Bronchial epithelial cell (primary cell): ENCODE results near the gene TUBB2A. TPM values are rescaled to one million over a fixed set of nuclear protein-coding genes. Genes with fewer than 3 reads are reported as not detected.
"Not testable (repeated sequence)": the region's sequence is repeated elsewhere in the genome, so short reads cannot be mapped to it uniquely, and the experiment has no call there.

Source experiments
- DNase-seq: peaks from one replicate; pipeline ENCODE4 v3.0.0-alpha.2; 2010; ENCODE audit warnings: low read depth
- FAIRE-seq: peaks from 2 replicates; lab custom pipeline; 2011; peaks lifted over from hg19 to GRCh38; lab: Jason Lieb, UNC
- H3K27me3 ChIP-seq: 2 replicates; pipeline ENCODE4 v1.5.1; 2011; ENCODE audit warnings: low read length; ENCODE audit not compliant: control insufficient read depth, insufficient read depth
- H3K36me3 ChIP-seq: 2 replicates; pipeline ENCODE4 v1.5.1; 2011; ENCODE audit warnings: low read length; ENCODE audit not compliant: control insufficient read depth, insufficient read depth
- H3K4me3 ChIP-seq: 2 replicates; pipeline ENCODE4 v1.5.1; 2011; ENCODE audit warnings: mild to moderate bottlenecking, low read depth, low read length, control low read depth
- total RNA-seq: library from RNA; depleted of rRNA; stranded (reverse); fragments of >200 nt; gene quantifications from 2 replicates; pipeline ENCODE4 v1.2.1, GENCODE V29; 2014
- TF ChIP-seq, protein P1 (sequence below): IDR thresholded peaks from 2 replicates; pipeline ENCODE4 v1.5.1; 2011; ENCODE audit warnings: mild to moderate bottlenecking, moderate library complexity, low read length, control low read depth, inconsistent platforms; ENCODE audit not compliant: insufficient read depth, severe bottlenecking

TUBB2A gene
- total RNA-seq, 1 donor from 2014 or later, result 25.3 TPM

- Histone ChIP-seq H3K4me3 (no peak overlapping the region), H3K36me3 (no peaks in the 10 kb centered on the region), H3K27me3 (no peaks in the 10 kb centered on the region)
- TF ChIP-seq, protein P1, sequence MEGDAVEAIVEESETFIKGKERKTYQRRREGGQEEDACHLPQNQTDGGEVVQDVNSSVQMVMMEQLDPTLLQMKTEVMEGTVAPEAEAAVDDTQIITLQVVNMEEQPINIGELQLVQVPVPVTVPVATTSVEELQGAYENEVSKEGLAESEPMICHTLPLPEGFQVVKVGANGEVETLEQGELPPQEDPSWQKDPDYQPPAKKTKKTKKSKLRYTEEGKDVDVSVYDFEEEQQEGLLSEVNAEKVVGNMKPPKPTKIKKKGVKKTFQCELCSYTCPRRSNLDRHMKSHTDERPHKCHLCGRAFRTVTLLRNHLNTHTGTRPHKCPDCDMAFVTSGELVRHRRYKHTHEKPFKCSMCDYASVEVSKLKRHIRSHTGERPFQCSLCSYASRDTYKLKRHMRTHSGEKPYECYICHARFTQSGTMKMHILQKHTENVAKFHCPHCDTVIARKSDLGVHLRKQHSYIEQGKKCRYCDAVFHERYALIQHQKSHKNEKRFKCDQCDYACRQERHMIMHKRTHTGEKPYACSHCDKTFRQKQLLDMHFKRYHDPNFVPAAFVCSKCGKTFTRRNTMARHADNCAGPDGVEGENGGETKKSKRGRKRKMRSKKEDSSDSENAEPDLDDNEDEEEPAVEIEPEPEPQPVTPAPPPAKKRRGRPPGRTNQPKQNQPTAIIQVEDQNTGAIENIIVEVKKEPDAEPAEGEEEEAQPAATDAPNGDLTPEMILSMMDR, result no peak
- FAIRE-seq (no peak), DNase-seq (no peak)
Observed at GRCh38 chr6:3201388-3201787, 44.0 kb upstream of the TUBB2A start.

DNA sequence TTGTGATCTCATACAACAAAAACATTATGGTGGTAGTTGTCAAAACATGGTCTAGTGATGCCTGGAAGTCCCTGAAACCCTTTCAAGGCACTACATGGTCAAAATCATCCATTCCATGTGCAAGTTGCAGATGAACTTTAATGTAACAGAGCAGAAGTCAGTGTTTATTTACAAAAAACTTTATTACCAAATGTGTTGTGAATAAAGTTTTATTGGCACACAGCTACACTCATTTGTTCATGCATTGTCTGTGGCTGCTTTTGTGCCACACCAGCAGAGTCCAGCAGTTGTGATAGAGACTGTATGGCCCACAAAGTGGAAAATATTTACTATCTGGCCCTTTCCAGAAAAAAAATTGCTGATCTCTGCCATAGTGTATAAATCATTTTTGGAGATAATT is 43.3 kb upstream of the TUBB2A start:
- Histone ChIP-seq H3K4me3 (no peak overlapping the region), H3K27me3 (no peaks in the 10 kb centered on the region), H3K36me3 (no peaks in the 10 kb centered on the region)
- TF ChIP-seq, protein P1, result no peak
- no peak for FAIRE-seq
- DNase-seq, result no peak

- FAIRE-seq (no peak), DNase-seq (no peak)
- Histone ChIP-seq H3K36me3 (no peaks in the 10 kb centered on the region), H3K4me3 (no peak overlapping the region), H3K27me3 (no peaks in the 10 kb centered on the region)
- TF ChIP-seq, protein P1, result no peak
Observed at GRCh38 chr6:3199382-3199781, 42.0 kb upstream of the TUBB2A start.

DNA sequence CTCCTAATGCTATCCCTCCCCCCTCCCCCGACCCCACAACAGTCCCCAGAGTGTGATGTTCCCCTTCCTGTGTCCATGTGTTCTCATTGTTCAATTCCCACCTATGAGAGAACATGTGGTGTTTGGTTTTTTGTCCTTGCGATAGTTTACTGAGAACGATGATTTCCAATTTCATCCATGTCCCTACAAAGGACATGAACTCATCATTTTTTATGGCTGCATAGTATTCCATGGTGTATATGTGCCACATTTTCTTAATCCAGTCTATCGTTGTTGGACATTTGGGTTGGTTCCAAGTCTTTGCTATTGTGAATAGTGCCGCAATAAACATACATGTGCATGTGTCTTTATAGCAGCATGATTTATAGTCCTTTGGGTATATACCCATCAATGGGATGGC is 40.4 kb upstream of the TUBB2A start:
- H3K36me3 ChIP-seq, DNase-seq, H3K27me3 ChIP-seq, FAIRE-seq, H3K4me3 ChIP-seq: not testable (repeated sequence)

DNA sequence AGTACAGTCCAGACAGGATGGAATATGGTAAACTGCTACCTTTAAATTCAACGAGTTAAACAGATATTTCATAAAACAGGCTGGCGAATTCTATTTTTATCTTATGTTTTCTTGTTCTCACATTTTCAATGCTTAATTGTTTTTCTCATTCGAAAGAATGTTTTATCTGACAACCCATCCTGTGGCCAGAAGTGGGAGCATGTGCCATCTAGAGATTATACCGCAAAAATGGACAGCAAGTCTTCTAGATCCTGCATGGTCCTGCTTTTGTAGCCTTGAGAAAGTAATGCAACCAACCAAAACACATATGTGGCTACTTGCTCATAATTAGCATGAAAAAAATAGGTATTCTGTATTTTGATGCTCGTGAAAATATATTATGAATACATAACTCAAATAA is 39.4 kb upstream of the TUBB2A start:
- DNase-seq (no peak), FAIRE-seq (no peak)
- Histone ChIP-seq H3K36me3 (no peaks in the 10 kb centered on the region), H3K4me3 (no peak overlapping the region), H3K27me3 (no peaks in the 10 kb centered on the region)
- TF ChIP-seq, protein P1, result no peak

DNA sequence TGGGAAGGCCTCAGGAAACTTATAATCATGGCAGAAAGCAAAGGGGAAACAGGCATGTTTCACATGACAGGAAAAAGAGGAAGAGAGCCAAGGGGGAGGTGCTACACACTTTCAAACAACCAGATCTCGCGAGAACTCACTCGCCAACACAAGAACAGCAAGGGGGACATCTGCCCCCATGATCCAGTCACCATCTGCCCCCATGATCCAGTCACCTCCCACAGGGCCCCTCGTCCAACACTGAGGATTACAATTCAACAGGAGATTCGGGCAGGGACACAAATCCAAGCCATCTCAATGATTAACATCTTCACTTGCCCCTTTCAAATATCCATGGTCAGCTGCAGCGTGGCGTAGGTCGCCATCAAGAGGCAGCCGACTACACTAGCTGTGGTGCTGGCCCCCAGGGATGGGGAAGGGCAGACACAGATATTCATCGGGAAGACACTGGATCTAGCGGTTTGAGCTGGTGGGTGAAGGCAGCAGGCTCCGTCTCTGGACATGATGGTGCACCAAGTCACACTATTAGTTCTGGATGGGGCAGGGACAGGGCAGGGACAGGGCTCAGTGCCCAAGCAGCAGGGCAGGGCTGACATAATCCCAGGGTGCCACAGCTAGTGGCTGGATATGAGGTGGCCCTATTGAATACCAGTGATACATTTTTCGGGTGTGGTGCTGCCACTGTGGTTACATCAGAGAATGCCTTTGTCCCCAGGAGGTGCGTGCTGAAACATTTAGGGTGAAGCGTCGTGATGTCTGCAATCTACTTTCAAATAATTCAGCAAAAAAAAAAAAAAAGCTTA is 38.6 kb upstream of the TUBB2A start:
- FAIRE-seq (no peak), DNase-seq (no peak)
- H3K4me3 ChIP-seq, result no peak overlapping the region
- TF ChIP-seq, protein P1, result no peak
- no peaks in the 10 kb centered on the region for H3K36me3 ChIP-seq
- no peaks in the 10 kb centered on the region for H3K27me3 ChIP-seq
